ENCODE measurements around the gene DIAPH1.

Gene DIAPH1

GRCh38 chr5:141560151-141560550 is 58.6 kb downstream of the DIAPH1 start:
- no peak for DNase-seq

GRCh38 chr5:141559461-141559860 is 59.3 kb downstream of the DIAPH1 start:
- no peak for DNase-seq

GRCh38 chr5:141558150-141558549 is 60.6 kb downstream of the DIAPH1 start:
- DNase-seq: no peak

GRCh38 chr5:141557681-141558136 is 61.1 kb downstream of the DIAPH1 start:
- DNase-seq: peak; percentile 50

GRCh38 chr5:141547921-141548320 is 70.9 kb downstream of the DIAPH1 start:
- no peak for DNase-seq

- DNase-seq: no peak
Measured at GRCh38 chr5:141547488-141547887, 71.3 kb downstream of the DIAPH1 start.

- no peak for DNase-seq
Measured at GRCh38 chr5:141543053-141543452, 75.7 kb downstream of the DIAPH1 start.

GRCh38 chr5:141534492-141535213 is 84.1 kb downstream of the DIAPH1 start:
- DNase-seq: no peak

- no peak for DNase-seq
Measured at GRCh38 chr5:141533897-141534296, 84.9 kb downstream of the DIAPH1 start.

- no peak for DNase-seq
Measured at GRCh38 chr5:141532726-141533125, 86.1 kb downstream of the DIAPH1 start.

GRCh38 chr5:141529873-141530272 is 88.9 kb downstream of the DIAPH1 start:
- no peak for DNase-seq

- DNase-seq: no peak
Measured at GRCh38 chr5:141529002-141529401, 89.8 kb downstream of the DIAPH1 start.

GRCh38 chr5:141528291-141528984 is 90.4 kb downstream of the DIAPH1 start:
- no peak for DNase-seq

- no peak for DNase-seq
Measured at GRCh38 chr5:141527426-141527825, 91.4 kb downstream of the DIAPH1 start.

- DNase-seq: no peak
Measured at GRCh38 chr5:141525653-141526052, 93.1 kb downstream of the DIAPH1 start.

- peak; percentile 31 for DNase-seq
Measured at GRCh38 chr5:141524604-141525597, 93.9 kb downstream of the DIAPH1 start.

- DNase-seq: no peak
Measured at GRCh38 chr5:141523991-141524390, 94.8 kb downstream of the DIAPH1 start.

- DNase-seq: no peak
Measured at GRCh38 chr5:141522301-141522700, 96.5 kb downstream of the DIAPH1 start.

GRCh38 chr5:141521244-141521781 is 97.5 kb downstream of the DIAPH1 start:
- no peak for DNase-seq

- no peak for DNase-seq
Measured at GRCh38 chr5:141519605-141520565, 98.9 kb downstream of the DIAPH1 start.

- no peak for DNase-seq
Measured at GRCh38 chr5:141518618-141519015, 100.2 kb downstream of the DIAPH1 start.
